Inflammatory macrophage (primary cell): ENCODE results near the gene TSPAN9.
A peak's percentile ranks its signal among the peaks of the same experiment; 100 is the strongest.

Experiments
- DNase-seq, 2 donors: peaks; one replicate each; pipeline ENCODE4 v3.0.0-alpha.2; 2020 to 2022

Gene TSPAN9

DNA sequence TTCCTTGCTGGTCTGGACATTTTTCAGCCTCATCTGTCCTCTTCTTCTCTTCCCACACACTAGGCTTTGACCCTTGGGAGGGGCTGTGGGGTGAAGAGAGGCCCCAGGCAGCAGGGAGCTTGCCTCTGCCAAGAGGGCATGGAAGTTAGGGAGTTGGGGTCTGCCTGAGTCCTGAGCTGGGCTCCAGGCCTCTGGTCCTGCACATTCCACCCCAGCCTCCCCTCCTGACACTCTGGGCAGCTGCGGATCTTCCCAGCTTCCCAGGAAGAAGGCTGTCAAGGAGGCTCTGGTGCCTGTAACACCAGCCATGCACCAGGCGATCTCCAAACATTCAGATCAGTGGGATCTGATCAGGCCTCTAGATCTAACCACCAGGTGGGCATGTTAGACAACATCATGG, 244.7 kb downstream of the TSPAN9 start:
- no peak for DNase-seq

DNA sequence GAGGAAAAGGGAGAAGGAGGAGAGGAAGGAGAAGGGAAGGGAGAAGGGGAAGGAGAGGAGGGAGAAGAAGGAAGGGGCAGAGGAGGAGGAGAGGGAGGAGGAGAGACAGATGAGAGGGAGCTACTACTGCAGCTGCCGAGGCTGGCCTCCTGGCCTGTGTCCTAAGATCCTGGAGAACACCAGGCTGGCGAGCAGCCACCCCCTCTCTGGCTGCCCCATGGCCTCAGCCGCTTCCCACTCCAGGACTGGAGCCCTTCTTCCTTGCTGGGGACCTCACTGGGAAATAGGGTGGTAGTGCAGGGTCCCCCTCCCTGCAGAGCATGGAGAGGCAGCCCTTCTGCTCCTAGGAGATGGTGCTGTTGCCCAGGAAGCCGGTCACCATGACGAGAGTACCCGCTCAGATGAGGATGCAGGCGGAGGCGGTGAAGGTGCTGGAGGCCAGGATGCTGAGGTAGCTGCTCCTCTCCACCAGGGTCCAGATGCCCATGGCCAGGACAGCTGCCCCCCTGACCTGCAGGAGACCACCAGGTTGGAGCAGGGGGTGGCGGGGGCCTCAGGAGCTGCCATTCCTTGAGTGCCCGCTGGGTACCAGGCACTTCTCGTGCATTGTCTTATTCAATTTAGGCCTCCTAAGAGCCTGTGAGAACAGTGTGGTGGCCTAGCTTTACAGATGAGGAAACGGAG, 246.0 kb downstream of the TSPAN9 start:
- no peak for DNase-seq

- DNase-seq = no peak
Observed at GRCh38 chr12:3325736-3326135, 248.6 kb downstream of the TSPAN9 start.

DNA sequence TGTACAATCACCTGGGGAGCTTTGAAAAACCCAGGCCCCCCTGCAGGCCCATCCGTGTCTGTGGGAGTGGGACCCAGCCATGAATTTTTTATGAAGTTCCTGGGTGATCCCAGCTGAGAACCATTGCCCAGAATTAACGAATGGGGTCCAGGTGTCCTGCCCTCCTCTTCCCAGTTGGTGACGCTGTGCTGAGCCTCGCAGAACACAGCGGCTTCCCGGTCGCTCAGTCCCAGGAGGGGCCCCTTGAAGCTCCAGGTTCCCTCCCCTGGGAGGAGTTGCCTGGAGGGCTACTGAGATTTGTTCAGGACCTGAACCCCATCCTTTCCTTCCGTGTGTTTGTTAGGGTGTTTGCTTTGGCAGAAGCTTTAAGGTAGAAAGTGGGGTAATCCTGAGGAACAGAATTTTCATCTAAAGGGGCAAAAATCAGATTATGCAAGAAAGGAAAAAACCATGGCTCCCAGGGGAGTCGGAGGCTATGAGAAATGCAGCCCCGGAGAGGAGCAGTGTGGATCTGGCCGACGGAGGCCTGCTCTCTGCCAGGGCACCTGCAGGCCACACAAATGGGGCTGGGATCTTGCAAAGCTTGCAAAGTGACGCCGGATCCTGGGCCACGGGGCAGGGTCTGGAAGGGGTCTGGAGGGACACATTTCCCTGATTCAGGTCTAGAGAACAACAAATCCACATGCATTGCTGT, 249.1 kb downstream of the TSPAN9 start:
- no peak for DNase-seq

- DNase-seq = peak in 1 of 2 donors; percentile 54
Observed at GRCh38 chr12:3326850-3327780, 249.9 kb downstream of the TSPAN9 start.

DNA sequence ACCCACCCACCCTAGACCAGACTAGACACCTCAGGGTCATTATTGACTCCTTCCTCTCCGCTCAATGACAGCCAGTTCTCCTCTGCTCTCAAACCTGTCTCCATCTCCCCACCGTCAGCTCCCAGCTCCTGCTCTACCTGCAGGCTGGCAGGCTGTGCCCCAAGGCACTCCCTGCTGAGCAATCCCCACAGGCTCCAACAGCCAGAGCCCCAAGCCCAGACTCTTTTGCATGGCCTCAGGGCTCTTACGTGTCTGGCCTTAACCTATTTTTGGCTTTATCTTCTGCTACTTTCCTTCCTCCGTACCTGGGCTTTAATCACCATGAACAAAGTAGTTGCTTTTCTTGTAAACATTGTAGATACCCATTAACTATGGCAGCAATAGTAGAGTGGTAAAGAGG, 250.9 kb downstream of the TSPAN9 start:
- no peak for DNase-seq

GRCh38 chr12:3328571-3328970, 251.4 kb downstream of the TSPAN9 start:
- DNase-seq = no peak

DNA sequence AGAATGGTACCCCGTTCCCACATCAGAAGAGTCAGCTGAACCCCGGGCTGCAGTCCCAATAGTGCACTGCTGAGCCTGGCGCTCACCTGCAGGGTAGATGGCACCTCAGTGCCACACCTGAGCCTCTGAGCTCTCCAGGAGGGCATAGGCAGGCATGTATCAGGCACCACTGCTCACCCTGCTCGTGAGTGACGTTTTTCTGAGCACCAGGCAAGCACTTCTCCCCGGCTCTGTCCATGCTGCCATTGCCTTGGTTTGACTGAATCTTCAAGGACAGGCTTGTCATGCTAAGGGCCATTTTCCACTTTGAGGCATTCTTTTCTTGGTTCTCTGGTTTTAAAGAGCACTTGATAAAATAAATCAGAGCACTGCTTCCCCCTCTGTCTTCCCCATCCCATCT, 252.2 kb downstream of the TSPAN9 start:
- no peak for DNase-seq

- DNase-seq = no peak
Observed at GRCh38 chr12:3330976-3331510, 253.9 kb downstream of the TSPAN9 start.

DNA sequence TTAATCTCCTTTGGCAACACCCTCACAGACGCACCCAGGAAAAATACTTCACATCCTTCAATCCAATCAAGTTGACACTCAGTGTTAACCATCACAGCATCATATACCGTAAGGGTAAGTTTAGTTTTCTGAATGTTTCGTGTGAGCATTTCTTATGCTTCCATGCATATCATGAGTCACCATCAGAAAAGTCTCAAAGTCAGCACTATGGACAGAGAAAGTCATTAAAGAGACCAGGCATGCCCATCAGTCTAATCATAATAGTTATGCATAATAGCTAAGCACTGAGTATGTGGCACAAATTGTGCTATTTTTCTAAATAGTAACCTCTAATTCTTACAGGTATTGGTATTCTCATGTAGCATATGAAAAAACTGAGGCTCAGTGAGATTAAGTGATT, 255.0 kb downstream of the TSPAN9 start:
- no peak for DNase-seq

DNA sequence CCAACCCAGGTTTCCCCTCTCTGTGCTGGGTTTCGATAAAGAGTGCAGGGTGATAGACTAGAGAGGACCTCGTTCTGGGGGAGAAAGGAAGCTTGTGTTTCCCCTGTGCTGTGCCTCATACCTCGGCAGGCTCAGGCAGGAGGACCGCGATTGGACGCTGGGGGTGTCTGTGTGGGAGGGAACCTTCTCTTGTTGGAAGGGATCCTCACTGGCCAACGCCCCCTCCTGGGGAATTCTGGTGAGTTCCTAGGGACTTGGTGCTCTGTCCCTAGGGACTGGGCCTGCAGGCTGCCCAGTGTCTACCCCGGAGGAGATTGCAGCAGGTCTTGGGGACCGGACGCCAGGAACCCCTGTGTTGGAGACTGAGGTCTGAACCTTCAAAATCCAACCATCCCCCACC, 256.4 kb downstream of the TSPAN9 start:
- DNase-seq = no peak

DNA sequence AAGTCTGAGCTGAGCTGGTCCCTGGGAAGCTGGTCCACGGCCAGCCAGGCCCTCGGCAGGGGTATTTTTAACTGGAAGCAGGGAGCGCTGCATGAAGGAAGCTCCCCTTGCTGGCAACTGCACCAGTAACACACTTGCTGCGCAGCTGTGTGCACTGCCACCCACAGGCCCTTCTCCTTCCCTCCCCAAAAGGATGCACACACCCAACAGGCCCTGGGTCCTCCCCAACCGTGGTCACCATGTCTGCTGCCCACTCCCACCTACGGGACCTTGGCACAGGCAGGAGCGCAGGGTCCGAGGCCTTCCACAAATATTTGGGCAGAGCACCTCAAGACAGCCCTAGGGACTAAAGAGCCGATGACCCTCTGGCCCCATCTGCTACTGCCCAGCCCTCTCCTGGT, 256.8 kb downstream of the TSPAN9 start:
- no peak for DNase-seq

GRCh38 chr12:3335078-3335487, 257.9 kb downstream of the TSPAN9 start:
- no peak for DNase-seq
